Endothelial cell of umbilical vein (primary cell): ENCODE data around the gene PRKCB. TPM values are rescaled to one million over a fixed set of nuclear protein-coding genes. Genes with fewer than 3 reads are reported as not detected.

Source experiments
- BruUV-seq: library from RNA; stranded (reverse); fragments of 400-500 nt; replicated peaks from 2 replicates; lab custom pipeline; 2021; lab: Mats Ljungman, UMichigan
- CTCF ChIA-PET: fragments of 300-600, 350-600 bp; sonication (Branson Sonifier 250); formaldehyde crosslinking; loops from one replicate; lab custom pipeline; 2021; ENCODE audit warnings: antibody characterized with exemption, inconsistent platforms; lab: Charles Lee
- POLR2A ChIA-PET: fragments of 300-600, 350-600 bp; sonication (Branson Sonifier 250); formaldehyde crosslinking; loops from one replicate; lab custom pipeline; 2021; ENCODE audit warnings: antibody characterized with exemption, inconsistent platforms; lab: Charles Lee
- DNase-seq: peaks from one replicate; pipeline ENCODE4 v3.0.0-alpha.2; 2011; ENCODE audit warnings: low read depth, low spot score
- FAIRE-seq: peaks from 2 replicates; lab custom pipeline; 2011; peaks lifted over from hg19 to GRCh38; lab: Jason Lieb, UNC
- H2AFZ ChIP-seq: 2 replicates; pipeline ENCODE4 v1.6.0; 2012; ENCODE audit warnings: low read depth, low read length, control low read depth, inconsistent platforms
- H3K27ac ChIP-seq: 2 replicates; pipeline ENCODE4 v1.5.1; 2011; ENCODE audit warnings: low read depth, mild to moderate bottlenecking, control low read depth, low read length, moderate library complexity; ENCODE audit not compliant: insufficient read depth
- H3K27me3 ChIP-seq, 2 experiments: 2 replicates each; pipeline versions ENCODE4 v1.6.0 to v1.6.1; 2011; ENCODE audit warnings: low read length in 2 of 2, mixed read lengths in 1 of 2; ENCODE audit not compliant: control insufficient read depth in 2 of 2, insufficient read depth in 2 of 2
- H3K36me3 ChIP-seq, 2 experiments: 2 replicates in 1 of 2; 3 replicates in 1 of 2; pipeline ENCODE4 v1.5.1; 2011; ENCODE audit warnings: low read length in 2 of 2, mild to moderate bottlenecking in 1 of 2, moderate library complexity in 1 of 2; ENCODE audit not compliant: control insufficient read depth in 2 of 2, insufficient read depth in 2 of 2; ENCODE audit errors: extremely low read depth in 1 of 2
- H3K4me1 ChIP-seq: 3 replicates; pipeline ENCODE4 v1.5.1; 2011; ENCODE audit warnings: mild to moderate bottlenecking, low read length; ENCODE audit not compliant: control insufficient read depth, insufficient read depth; ENCODE audit errors: extremely low read depth
- H3K4me2 ChIP-seq: 2 replicates; pipeline ENCODE4 v1.6.1; 2011; ENCODE audit warnings: low read length, control low read depth, mixed read lengths; ENCODE audit not compliant: insufficient read depth
- H3K4me3 ChIP-seq, 3 experiments: fragments of 200-600 bp in 1 of 3; sonication (generic), shearing (Covaris generic) in 1 of 3; replicated peaks in 1 of 3; 2 replicates each; pipeline ENCODE4 v1.5.1; 2011 to 2016; ENCODE audit warnings: control low read depth in 3 of 3, low read length in 3 of 3, mild to moderate bottlenecking in 2 of 3, inconsistent platforms in 1 of 3, low read depth in 1 of 3, moderate library complexity in 1 of 3; ENCODE audit not compliant: insufficient read depth in 1 of 3
- H3K79me2 ChIP-seq: 2 replicates; pipeline ENCODE4 v1.6.0; 2012; ENCODE audit warnings: low read length, inconsistent platforms; ENCODE audit not compliant: control insufficient read depth, insufficient read depth
- H3K9ac ChIP-seq: replicated peaks from 2 replicates; pipeline ENCODE3; 2011; ENCODE audit warnings: low read length, control low read depth; ENCODE audit not compliant: insufficient read depth; ENCODE audit errors: extremely low read depth
- H3K9me1 ChIP-seq: replicated peaks from 3 replicates; pipeline ENCODE4 v1.6.0; 2011; ENCODE audit warnings: mild to moderate bottlenecking, low read length; ENCODE audit not compliant: control insufficient read depth, insufficient read depth; ENCODE audit errors: extremely low read depth
- H3K9me3 ChIP-seq: replicated peaks from 2 replicates; pipeline ENCODE4 v1.5.1; 2012; ENCODE audit warnings: low read length, inconsistent platforms; ENCODE audit not compliant: control insufficient read depth, insufficient read depth
- H4K20me1 ChIP-seq: replicated peaks from 2 replicates; pipeline ENCODE3; 2011; ENCODE audit warnings: mild to moderate bottlenecking, low read length; ENCODE audit not compliant: control insufficient read depth, insufficient read depth; ENCODE audit errors: extremely low read depth
- CTCF ChIP-seq, 2 donors: IDR thresholded peaks; 1 replicate in 1 of 2; 2 replicates in 1 of 2; pipeline ENCODE4 v1.5.1; 2011; ENCODE audit warnings: low read length in 2 of 2, mild to moderate bottlenecking in 2 of 2, moderate library complexity in 2 of 2, control low read depth in 1 of 2, inconsistent platforms in 1 of 2, low read depth in 1 of 2; ENCODE audit not compliant: insufficient read depth in 1 of 2; ENCODE audit errors: extremely low read depth in 1 of 2
- FOS ChIP-seq: IDR thresholded peaks from 2 replicates; pipeline ENCODE4 v1.6.1; 2011; ENCODE audit warnings: mild to moderate bottlenecking, low read length, moderate library complexity, borderline replicate concordance; ENCODE audit not compliant: insufficient read depth
- GATA2 ChIP-seq: IDR thresholded peaks from 2 replicates; pipeline ENCODE4 v1.7.0; 2011; ENCODE audit warnings: low read depth, mild to moderate bottlenecking, moderate library complexity, mixed read lengths, low read length; ENCODE audit not compliant: insufficient read length, insufficient read depth
- JUN ChIP-seq: IDR thresholded peaks from 2 replicates; pipeline ENCODE4 v1.6.1; 2011; ENCODE audit warnings: borderline replicate concordance, low read depth; ENCODE audit not compliant: insufficient read length, insufficient read depth
- MAX ChIP-seq: IDR thresholded peaks from 2 replicates; pipeline ENCODE4 v1.6.1; 2011; ENCODE audit not compliant: insufficient read depth, insufficient read length
- MYC ChIP-seq: IDR thresholded peaks from one replicate; pipeline ENCODE4 v1.6.1; 2011; ENCODE audit warnings: mild to moderate bottlenecking, low read depth, low read length
- POLR2A ChIP-seq: IDR thresholded peaks from 2 replicates; pipeline ENCODE4 v1.6.1; 2012; ENCODE audit warnings: low read depth, mild to moderate bottlenecking, control low read depth, low read length
- POLR2AphosphoS5 ChIP-seq: IDR thresholded peaks from 2 replicates; pipeline ENCODE4 v1.6.1; 2012; ENCODE audit warnings: low read depth, mild to moderate bottlenecking, control low read depth, low read length, moderate library complexity; ENCODE audit not compliant: insufficient read depth
- dilution Hi-C: fragments of 300-500 bp; cut with MboI; formaldehyde crosslinking; loops from one replicate; pipeline ENCODE4 v1.15.0; 2019; ENCODE audit warnings: low sequenced_read_pairs; ENCODE audit not compliant: extremely low pct_ligation_motif_present
- intact Hi-C: fragments of 100-400 bp; cut with micrococcal nuclease; formaldehyde crosslinking; loops from one replicate; pipeline ENCODE4 v1.10.0; 2022
- polyA plus RNA-seq, 4 experiments: library from polyadenylated mRNA; depleted of rRNA in 3 of 4; stranded (reverse) in 3 of 4; unstranded in 1 of 4; fragments of >200 nt; gene quantifications; 2 replicates each; pipeline versions ENCODE4 v1.2.1 to v1.2.3, GENCODE V29; 2011 to 2012; ENCODE audit warnings: missing spikeins in 1 of 4
- total RNA-seq: library from RNA; stranded (reverse); gene quantifications from 2 replicates; pipeline ENCODE4 v1.2.3, GENCODE V29; 2021

Gene PRKCB
- total and polyA plus RNA-seq, 2 donors (not counting 3 experiments of a cell fraction or from before 2014, with no cell fraction given): 0.01 TPM; not detected in 1

GRCh38 chr16:24189941-24190340 lies 354.2 kb downstream of the PRKCB start:
- Histone ChIP-seq H2AFZ (no peak overlapping the region), H4K20me1 (no peaks in the 10 kb centered on the region), H3K4me2 (no peak overlapping the region), H3K4me3 (no peak overlapping the region), H3K9me1 (no peaks in the 10 kb centered on the region), H3K79me2 (no peaks in the 10 kb centered on the region), H3K36me3 (no peaks in the 10 kb centered on the region), H3K4me1 (no peaks in the 10 kb centered on the region), H3K27ac (no peak overlapping the region), H3K9ac (no peak overlapping the region), H3K9me3 (no peaks in the 10 kb centered on the region), H3K27me3 (no peaks in the 10 kb centered on the region)
- TF ChIP-seq GATA2 (no peak), POLR2A (no peak), POLR2AphosphoS5 (no peak), CTCF (IDR thresholded peaks at IDR 0.05; ENCODE audit: extremely low read depth in 1 of 2, insufficient read depth in 1 of 2, low read depth in 1 of 2, low read length in 2 of 2) (no peak), MYC (no peak), JUN (no peak), MAX (no peak), FOS (no peak)
- FAIRE-seq: no peak
- intact Hi-C loops (no loop called here), dilution Hi-C loops (no loop called here)
- ChIA-PET POLR2A (no interaction called here), CTCF (interaction anchor here (1.4 to 2.4 kb wide), 2 partner anchors 18 to 63 kb away, joined by 6 to 7 read pairs; no protein-coding TSS in a partner anchor)
- BruUV-seq: no TSS peak
- no peak for DNase-seq
